GM23338 (cell line): ENCODE results near the gene TLE3.

Experiments used
- CTCF ChIP-seq, 2 experiments: fragments of 200-600 bp in 1 of 2; sonication (generic) in 1 of 2; conservative IDR thresholded peaks; 2 replicates each; pipeline versions ENCODE4 v1.5.1 to v1.6.1; 2016 to 2017; ENCODE audit warnings: antibody characterized with exemption in 2 of 2, low read depth in 2 of 2, mild to moderate bottlenecking in 2 of 2, moderate library complexity in 1 of 2
- EZH2 ChIP-seq: fragments of 200-600 bp; sonication (generic); IDR thresholded peaks from one replicate; pipeline ENCODE4 v1.8.0; 2017; ENCODE audit warnings: antibody characterized with exemption, mild to moderate bottlenecking, low read depth; ENCODE audit not compliant: unreplicated experiment
- POLR2AphosphoS5 ChIP-seq: IDR thresholded peaks from 2 replicates; pipeline ENCODE4 v1.6.1; 2016; ENCODE audit warnings: antibody characterized with exemption, low read depth
- TF ChIP-seq, protein P1 (sequence below): IDR thresholded peaks from 2 replicates; pipeline ENCODE4 v1.6.1; 2016; ENCODE audit warnings: antibody characterized with exemption

DNA sequence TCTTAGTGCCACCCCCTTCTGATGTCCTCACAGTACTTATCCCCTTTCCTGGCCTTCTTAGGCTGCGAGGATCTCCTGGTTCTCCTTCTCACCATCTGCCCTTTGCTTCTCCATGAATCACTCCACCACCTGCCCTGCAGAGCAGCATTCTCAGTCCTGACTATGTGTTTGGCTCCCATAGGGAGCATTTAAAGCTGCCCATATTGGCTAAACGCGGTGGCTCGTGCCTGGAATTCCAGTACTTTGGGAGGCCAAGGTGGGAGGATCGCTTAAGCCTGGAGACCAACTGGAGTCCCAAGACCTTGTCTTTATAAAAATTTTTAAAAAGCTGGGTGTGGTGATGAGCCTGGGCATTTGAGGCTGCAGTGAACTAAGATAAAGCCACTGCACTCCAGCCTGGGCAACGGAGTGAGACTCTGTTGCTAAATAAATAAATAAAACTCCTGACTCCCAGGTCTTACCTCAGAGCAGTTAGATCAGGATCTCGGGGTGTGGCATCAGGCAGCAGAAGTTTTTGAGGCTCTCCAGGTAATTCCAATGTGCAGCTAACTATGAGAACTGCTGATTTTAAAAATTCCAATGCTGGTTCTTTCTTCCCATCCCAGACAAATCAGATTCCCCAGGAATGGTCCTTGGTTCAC is 36.2 kb upstream of the TLE3 start:
- TF ChIP-seq CTCF (conservative IDR thresholded peaks at IDR 0.05; ENCODE audit: low read depth in 2 of 2) = no peak
- TF ChIP-seq EZH2 = no peak
- TF ChIP-seq, protein P1, sequence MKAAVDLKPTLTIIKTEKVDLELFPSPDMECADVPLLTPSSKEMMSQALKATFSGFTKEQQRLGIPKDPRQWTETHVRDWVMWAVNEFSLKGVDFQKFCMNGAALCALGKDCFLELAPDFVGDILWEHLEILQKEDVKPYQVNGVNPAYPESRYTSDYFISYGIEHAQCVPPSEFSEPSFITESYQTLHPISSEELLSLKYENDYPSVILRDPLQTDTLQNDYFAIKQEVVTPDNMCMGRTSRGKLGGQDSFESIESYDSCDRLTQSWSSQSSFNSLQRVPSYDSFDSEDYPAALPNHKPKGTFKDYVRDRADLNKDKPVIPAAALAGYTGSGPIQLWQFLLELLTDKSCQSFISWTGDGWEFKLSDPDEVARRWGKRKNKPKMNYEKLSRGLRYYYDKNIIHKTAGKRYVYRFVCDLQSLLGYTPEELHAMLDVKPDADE = no peak
- TF ChIP-seq POLR2AphosphoS5 = no peak
